GM12875 (cell line): ENCODE measurements around the gene OR51L1.

Experiments
- H3K4me3 ChIP-seq: one replicate; pipeline ENCODE4 v1.5.1; 2011; ENCODE audit warnings: low read depth, low read length, control low read depth
- TF ChIP-seq, protein P1 (sequence below): IDR thresholded peaks from 2 replicates; pipeline ENCODE4 v1.5.1; 2011; ENCODE audit warnings: low read depth, mild to moderate bottlenecking, control low read depth, inconsistent platforms, low read length, moderate library complexity, borderline replicate concordance; ENCODE audit not compliant: insufficient read depth

Gene OR51L1

DNA sequence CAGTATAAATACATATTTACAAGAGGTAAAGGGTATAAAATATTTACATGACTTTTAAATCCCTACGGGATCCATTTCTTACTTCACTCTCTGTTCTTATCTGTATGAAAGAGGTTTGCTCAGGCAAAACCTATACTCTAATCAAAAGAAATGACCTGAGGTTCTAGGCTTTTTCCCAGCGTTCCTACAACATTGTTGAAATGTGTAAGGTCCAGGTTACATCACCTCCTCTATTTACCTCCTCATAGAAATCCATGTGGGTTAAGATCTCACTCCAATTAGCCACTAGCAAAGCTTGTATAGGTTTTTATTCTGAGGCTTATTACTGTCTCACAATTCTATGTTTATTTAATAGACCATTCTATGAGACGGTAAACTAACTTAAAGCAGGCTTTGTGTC lies 12.0 kb upstream of the OR51L1 start:
- TF ChIP-seq, protein P1, sequence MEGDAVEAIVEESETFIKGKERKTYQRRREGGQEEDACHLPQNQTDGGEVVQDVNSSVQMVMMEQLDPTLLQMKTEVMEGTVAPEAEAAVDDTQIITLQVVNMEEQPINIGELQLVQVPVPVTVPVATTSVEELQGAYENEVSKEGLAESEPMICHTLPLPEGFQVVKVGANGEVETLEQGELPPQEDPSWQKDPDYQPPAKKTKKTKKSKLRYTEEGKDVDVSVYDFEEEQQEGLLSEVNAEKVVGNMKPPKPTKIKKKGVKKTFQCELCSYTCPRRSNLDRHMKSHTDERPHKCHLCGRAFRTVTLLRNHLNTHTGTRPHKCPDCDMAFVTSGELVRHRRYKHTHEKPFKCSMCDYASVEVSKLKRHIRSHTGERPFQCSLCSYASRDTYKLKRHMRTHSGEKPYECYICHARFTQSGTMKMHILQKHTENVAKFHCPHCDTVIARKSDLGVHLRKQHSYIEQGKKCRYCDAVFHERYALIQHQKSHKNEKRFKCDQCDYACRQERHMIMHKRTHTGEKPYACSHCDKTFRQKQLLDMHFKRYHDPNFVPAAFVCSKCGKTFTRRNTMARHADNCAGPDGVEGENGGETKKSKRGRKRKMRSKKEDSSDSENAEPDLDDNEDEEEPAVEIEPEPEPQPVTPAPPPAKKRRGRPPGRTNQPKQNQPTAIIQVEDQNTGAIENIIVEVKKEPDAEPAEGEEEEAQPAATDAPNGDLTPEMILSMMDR = no peak

DNA sequence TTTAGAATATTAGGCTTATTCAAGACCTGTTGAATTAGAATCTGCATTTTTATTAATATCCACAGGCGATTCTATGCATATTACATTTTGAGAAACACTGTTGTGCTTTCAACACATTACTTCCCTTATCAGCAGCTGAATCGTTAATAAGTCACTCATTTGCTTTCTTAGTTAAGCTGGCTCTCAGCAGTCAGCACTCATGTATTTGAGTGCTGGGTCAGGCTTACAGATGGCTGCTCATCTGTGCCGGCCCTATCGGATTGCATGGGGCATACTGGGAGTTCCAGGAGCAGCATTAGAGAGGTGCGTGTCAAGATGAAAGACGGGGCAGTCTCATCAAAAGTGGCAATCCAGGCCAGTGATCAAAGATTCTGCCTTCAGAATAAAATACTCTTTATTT lies 10.8 kb upstream of the OR51L1 start:
- no peak overlapping the region for H3K4me3 ChIP-seq
- TF ChIP-seq, protein P1 = no peak

More for the DNA sequence above, 12.0 kb upstream of the OR51L1 start:
- no peak overlapping the region for H3K4me3 ChIP-seq

DNA sequence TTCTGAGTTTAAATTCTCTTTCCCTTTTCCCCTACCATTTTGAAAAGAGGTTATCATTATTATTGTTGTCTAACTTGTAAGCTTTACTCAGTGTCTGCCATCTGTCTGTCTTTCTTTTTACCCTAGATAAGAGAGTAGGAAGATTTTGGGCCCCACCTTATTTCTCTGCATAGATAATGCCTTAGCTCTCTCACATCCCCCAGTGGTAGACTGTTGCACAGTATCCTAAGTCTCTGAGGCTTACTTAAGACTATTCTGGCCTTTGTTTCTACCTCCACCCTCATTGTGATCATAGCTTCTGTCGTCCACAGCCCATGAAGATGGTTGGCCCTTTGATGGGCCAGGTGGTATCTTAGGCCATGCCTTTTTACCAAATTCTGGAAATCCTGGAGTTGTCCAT lies 3.6 kb upstream of the OR51L1 start:
- TF ChIP-seq, protein P1 = peak; percentile 14; the same call in 1 of the 2 replicates
- H3K4me3 ChIP-seq = no peak overlapping the region

DNA sequence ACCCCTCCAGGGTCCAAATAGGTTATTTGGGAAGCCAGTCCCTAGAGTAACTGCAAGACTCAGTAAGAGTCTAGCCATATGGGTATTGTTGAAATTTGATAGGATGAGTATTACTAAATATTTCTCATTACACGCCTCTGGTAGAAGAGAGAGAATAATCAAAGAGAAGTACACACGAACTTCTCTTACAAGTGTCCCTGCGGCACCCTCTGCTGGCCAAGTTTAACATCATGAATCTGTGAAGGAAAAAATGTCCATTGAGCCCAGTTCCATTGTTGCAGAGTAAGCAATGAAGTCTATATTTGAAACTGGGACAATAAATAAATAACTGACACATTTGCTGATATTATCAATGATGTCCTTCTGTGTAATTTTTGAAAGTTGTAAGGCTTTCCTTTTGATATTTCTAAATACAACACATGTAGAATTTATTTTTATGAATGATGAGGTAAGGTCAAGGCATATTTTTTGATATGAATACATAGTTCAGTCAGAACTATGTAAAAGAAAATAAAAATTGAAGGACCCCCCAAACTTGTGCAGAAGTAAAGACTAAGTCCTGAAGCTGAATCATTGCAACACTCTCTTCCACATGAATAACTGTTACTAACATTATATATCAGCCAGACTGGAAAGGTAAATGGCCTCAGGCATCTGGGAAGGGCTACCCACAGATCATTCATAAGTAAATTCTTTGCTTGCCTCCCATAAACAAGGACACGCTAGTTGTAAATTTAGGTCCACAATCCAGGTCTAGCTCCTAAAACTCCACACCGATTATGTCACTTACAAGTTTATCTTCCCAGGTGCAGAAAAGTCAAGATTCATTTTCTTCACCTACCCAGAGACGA lies 10.0 kb downstream of the OR51L1 start:
- TF ChIP-seq, protein P1 = peak; percentile 38; the same call in 1 of the 2 replicates
- H3K4me3 ChIP-seq = no peak overlapping the region

DNA sequence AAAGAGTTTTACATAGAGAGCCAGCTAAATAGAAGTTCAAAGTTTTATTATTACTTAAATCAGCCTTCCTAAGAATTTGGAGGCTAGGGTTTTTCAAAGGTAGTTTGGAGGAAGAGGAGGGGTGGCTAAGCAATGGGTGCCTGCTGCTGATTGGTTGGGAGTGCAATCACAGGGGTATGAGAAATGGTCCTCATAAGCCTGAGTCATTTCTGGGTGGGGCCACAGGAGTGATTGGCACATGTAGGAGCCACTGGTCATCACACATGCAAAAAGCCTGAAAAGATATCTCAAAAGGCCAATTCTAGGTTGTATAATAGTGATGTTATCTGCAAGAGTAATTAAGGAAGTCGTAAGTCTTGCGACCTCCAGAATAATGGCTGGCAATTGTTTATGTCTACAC lies 12.9 kb downstream of the OR51L1 start:
- no peak overlapping the region for H3K4me3 ChIP-seq
- TF ChIP-seq, protein P1 = no peak

DNA sequence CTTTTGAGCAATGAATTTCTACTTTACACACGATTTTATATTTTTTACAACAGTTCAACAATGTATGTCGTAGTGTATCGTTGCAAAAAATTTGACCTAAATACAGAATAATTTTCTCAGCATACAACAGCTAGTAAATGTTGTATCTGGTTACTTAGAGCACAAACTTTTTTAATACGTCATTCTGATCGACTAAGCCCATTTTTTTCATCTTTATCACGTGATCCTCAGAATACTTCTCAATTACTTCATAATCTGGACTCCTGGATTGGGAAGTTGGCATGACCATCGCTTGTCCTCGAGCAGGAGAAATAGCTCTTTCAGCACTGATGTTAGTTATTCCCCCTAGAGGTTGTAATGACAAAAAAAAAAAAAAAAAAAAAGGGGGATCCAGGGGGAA lies 16.6 kb downstream of the OR51L1 start:
- TF ChIP-seq, protein P1 = no peak
- no peak overlapping the region for H3K4me3 ChIP-seq

DNA sequence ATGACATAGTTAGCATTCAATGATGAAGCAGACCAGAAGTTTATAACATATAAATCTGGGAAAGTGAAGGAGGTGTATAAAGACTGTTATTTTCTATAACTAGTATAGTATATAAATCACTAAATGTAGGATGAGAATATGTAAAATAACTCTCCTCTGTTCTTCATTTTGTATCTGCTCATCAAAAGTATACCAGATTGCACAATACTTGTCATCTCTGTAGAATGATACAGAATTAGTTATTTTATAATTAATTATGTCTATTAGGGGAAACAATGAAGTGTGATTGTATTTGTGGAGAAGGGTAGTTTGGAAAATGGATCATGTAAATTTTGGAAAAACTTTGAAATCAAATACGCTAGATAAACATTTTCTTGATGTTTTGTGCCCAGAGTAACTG lies 18.4 kb downstream of the OR51L1 start:
- no peak overlapping the region for H3K4me3 ChIP-seq
- TF ChIP-seq, protein P1 = no peak
